Transverse colon (tissue), 4 donors: ENCODE measurements around the gene RABGEF1. TPM values are rescaled to one million over a fixed set of nuclear protein-coding genes. Genes with fewer than 3 reads are reported as not detected.
"Not testable (repeated sequence)": the region's sequence is repeated elsewhere in the genome, so short reads cannot be mapped to it uniquely, and the experiment has no call there.

Experiments
- DNase-seq: peaks from one replicate; pipeline ENCODE4 v3.0.0-alpha.2; 2019
- H3K27ac ChIP-seq, 4 donors: fragments of 200-600 bp; sonication (generic); 2 replicates each; pipeline ENCODE4 v1.5.1; 2016 to 2018; ENCODE audit warnings: inconsistent platforms in 4 of 4
- H3K27me3 ChIP-seq: fragments of 200-600 bp; sonication (generic); 2 replicates; pipeline ENCODE4 v1.5.1; 2017; ENCODE audit warnings: inconsistent platforms
- H3K36me3 ChIP-seq, 4 donors: fragments of 200-600 bp; sonication (generic); 2 replicates each; pipeline ENCODE4 v1.5.1; 2017 to 2019; ENCODE audit warnings: inconsistent platforms in 4 of 4
- H3K4me1 ChIP-seq, 4 donors: fragments of 200-600 bp; sonication (generic); 2 replicates each; pipeline ENCODE4 v1.5.1; 2017 to 2020; ENCODE audit warnings: inconsistent platforms in 4 of 4
- H3K4me3 ChIP-seq, 4 donors: fragments of 200-600 bp; sonication (generic); 1 replicate in 1 of 4; 2 replicates in 3 of 4; pipeline versions ENCODE4 v1.5.1 to v1.6.1; 2017 to 2019; ENCODE audit warnings: inconsistent platforms in 4 of 4
- H3K9me3 ChIP-seq, 2 donors: fragments of 200-600 bp; sonication (generic); 2 replicates each; pipeline ENCODE4 v1.5.1; 2017 to 2019; ENCODE audit warnings: inconsistent platforms in 2 of 2
- EP300 ChIP-seq: sonication (generic); formaldehyde crosslinking; IDR thresholded peaks from one replicate; pipeline ENCODE4 v1.6.1; 2017; ENCODE audit warnings: antibody characterized with exemption, low read depth
- POLR2A ChIP-seq: fragments of 450-650 bp; IDR thresholded peaks from one replicate; pipeline ENCODE4 v1.6.1; 2016; ENCODE audit warnings: antibody characterized with exemption, mild to moderate bottlenecking, moderate library complexity
- POLR2AphosphoS5 ChIP-seq, 3 donors: sonication (generic); formaldehyde crosslinking; IDR thresholded peaks; one replicate each; pipeline ENCODE4 v1.6.1; 2016; ENCODE audit warnings: antibody characterized with exemption in 3 of 3
- WGBS, 2 donors: methylation state at CpG; one replicate each; pipeline ENCODE4 v1.1.5; 2018; ENCODE audit warnings: low coverage in 1 of 2; 5-methylcytosine and 5-hydroxymethylcytosine counted together
- in situ Hi-C, 4 donors: fragments of 200-750 bp; cut with MboI; loops; one replicate each; pipeline versions ENCODE4 v1.15.0 to v1.15.1; 2017; ENCODE audit warnings: low sequenced_read_pairs in 3 of 4, low pct_ligation_motif_present in 1 of 4, low pct_unique_long_range_greater_than_20kb in 1 of 4
- intact Hi-C: fragments of 100-400 bp; cut with DNase I; formaldehyde crosslinking; loops from one replicate; pipeline ENCODE4 v1.15.1; 2023; ENCODE audit warnings: low total_unique reads
- total RNA-seq, 4 donors: library from RNA; depleted of rRNA; stranded (reverse); fragments of >200 nt; gene quantifications; one replicate each; pipeline ENCODE4 v1.1.0, GENCODE V29; 2016
- TF ChIP-seq, protein P1 (sequence below), 5 experiments: fragments of 200-600 bp in 3 of 5; fragments of 450-650 bp in 2 of 5; sonication (generic) in 3 of 5; IDR thresholded peaks; 1 replicate in 2 of 5; 2 replicates in 3 of 5; pipeline ENCODE4 v1.5.1; 2016 to 2017; ENCODE audit warnings: antibody characterized with exemption in 5 of 5, inconsistent platforms in 3 of 5, mild to moderate bottlenecking in 2 of 5, moderate library complexity in 1 of 5

The RABGEF1 gene
- total RNA-seq, 4 donors from 2014 or later = 12.7 to 32.9 (median 30.4) TPM

DNA sequence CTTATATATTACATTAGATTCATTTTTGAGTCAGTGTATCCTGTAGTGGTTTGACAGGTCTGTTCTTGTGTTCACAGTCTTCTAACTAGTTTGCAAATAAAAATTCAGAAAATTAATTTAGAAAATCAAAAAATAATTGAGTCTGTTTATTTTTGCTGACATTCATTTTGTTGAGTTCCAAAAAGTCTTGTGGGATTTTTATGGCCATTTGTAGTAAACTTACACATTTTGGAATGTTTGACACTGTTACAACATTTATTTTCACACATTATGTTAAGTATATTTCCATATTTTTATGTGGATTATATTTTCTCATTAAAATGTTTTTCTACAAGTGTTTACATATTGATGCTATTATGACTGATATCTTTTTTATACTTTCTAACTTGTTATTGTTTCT, 16.4 kb downstream of the RABGEF1 start:
- no peak for TF ChIP-seq EP300
- TF ChIP-seq POLR2A = no peak
- no peak for TF ChIP-seq POLR2AphosphoS5 (IDR thresholded peaks at IDR 0.05)
- TF ChIP-seq, protein P1, sequence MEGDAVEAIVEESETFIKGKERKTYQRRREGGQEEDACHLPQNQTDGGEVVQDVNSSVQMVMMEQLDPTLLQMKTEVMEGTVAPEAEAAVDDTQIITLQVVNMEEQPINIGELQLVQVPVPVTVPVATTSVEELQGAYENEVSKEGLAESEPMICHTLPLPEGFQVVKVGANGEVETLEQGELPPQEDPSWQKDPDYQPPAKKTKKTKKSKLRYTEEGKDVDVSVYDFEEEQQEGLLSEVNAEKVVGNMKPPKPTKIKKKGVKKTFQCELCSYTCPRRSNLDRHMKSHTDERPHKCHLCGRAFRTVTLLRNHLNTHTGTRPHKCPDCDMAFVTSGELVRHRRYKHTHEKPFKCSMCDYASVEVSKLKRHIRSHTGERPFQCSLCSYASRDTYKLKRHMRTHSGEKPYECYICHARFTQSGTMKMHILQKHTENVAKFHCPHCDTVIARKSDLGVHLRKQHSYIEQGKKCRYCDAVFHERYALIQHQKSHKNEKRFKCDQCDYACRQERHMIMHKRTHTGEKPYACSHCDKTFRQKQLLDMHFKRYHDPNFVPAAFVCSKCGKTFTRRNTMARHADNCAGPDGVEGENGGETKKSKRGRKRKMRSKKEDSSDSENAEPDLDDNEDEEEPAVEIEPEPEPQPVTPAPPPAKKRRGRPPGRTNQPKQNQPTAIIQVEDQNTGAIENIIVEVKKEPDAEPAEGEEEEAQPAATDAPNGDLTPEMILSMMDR (IDR thresholded peaks at IDR 0.05) = no peak
- no peaks in the 10 kb centered on the region for H3K27me3 ChIP-seq
- intact Hi-C loops (no loop called here), in situ Hi-C loops (no loop called here)
- H3K4me3 ChIP-seq = no peak overlapping the region
- no peak overlapping the region for H3K27ac ChIP-seq
- peaks cover 0 to 3% (median 0%) of the 10 kb centered on the region in 4 donors for H3K36me3 ChIP-seq
- peaks cover 0 to 5% (median 0%) of the 10 kb centered on the region in 4 donors for H3K4me1 ChIP-seq
- H3K9me3 ChIP-seq = no peaks in the 10 kb centered on the region
- DNase-seq = no peak

DNA sequence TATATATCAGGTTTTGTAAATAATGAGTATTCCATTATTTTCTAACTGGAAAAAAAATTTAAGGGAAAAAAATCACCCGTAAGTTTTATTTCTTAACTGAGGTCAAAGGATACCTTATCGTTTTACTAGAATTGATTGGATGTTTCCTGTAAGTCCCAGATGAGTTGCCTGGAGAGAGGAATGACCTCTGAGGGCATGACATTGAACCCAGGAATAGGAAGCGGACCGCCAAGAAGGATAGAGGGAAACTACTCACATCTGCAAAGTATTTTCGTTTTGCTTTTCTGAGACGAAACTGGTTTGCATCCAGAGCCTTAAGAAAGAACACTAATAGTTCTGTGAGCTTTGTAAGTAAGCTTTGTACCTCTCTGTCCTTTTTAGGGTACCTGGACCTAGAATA, 17.4 kb downstream of the RABGEF1 start:
- Histone ChIP-seq H3K36me3 (peaks cover 0 to 3% (median 0%) of the 10 kb centered on the region in 4 donors), H3K27me3 (no peaks in the 10 kb centered on the region), H3K27ac (no peak overlapping the region), H3K4me1 (peaks cover 0 to 5% (median 0%) of the 10 kb centered on the region in 4 donors), H3K9me3 (no peaks in the 10 kb centered on the region), H3K4me3 (no peak overlapping the region)
- WGBS, 2 donors = 79 to 89% methylated on average over 6 of the region's 6 CpGs
- in situ Hi-C loops = no loop called here
- TF ChIP-seq, protein P1 (IDR thresholded peaks at IDR 0.05) = no peak
- TF ChIP-seq POLR2AphosphoS5 (IDR thresholded peaks at IDR 0.05) = no peak
- TF ChIP-seq EP300 = no peak
- TF ChIP-seq POLR2A = no peak
- intact Hi-C loops = no loop called here
- DNase-seq = no peak

DNA sequence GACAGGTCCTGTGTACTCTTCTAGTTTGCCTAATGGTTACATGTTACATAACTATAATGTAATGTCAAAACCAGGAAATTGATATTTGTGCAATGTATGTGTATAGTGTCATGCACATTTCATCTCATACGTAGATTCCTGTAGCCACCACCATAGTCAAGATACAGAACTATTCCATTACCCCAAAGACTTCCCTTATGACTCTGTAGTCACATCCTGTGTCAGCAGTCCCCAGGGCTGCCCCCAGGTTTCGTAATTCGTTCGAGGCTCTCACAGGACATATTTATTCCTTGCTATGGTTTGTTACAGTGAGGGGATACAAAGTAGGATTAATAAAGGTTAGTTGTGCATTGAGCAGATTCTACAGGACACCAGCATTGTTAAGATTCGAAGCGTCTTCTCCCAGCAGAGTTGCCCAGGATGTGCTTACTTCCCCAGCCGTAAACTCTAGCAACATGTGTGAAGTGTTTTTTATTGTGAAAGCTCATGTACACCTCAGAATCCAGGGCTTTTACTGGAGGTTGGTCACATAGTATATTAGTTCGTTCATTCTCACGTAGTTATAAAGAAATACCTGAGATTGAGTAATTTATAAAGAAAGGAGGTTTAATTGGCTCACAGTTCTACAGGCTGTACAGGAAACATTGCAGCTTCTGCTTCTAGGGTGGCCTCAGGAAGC, 18.6 kb downstream of the RABGEF1 start:
- Histone ChIP-seq H3K9me3 (no peaks in the 10 kb centered on the region), H3K36me3 (peaks cover 0 to 3% (median 0%) of the 10 kb centered on the region in 4 donors), H3K4me1 (peaks cover 0 to 5% (median 0%) of the 10 kb centered on the region in 4 donors), H3K27ac (no peak overlapping the region), H3K4me3 (no peak overlapping the region), H3K27me3 (no peaks in the 10 kb centered on the region)
- DNase-seq = no peak
- in situ Hi-C loops (no loop called here), intact Hi-C loops (no loop called here)
- WGBS, 2 donors = 79 to 85% methylated on average over 9 of the region's 9 CpGs
- TF ChIP-seq, protein P1 (IDR thresholded peaks at IDR 0.05) = no peak
- no peak for TF ChIP-seq POLR2A
- TF ChIP-seq EP300 = no peak
- TF ChIP-seq POLR2AphosphoS5 (IDR thresholded peaks at IDR 0.05) = no peak

DNA sequence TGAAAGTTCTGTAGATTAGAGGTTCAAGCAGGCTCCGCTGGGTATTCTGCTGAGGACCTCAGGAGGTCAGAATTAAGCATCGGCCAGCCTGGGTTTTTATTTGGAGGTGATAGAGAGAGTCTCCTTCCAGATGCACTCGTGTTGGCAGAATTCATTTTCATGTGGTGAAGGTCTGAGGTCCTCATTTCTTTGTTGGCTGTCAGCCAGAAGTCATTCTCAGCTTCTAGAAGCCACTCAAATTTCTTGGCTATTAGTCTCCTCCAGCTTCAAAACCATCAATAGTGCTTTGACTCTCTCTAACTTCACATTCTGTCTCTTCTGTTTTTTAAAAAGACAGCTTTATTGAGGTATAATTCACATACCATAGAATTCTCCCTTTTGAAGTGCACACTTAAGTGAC, 22.6 kb downstream of the RABGEF1 start:
- H3K36me3 ChIP-seq, H3K27me3 ChIP-seq, H3K27ac ChIP-seq, H3K4me3 ChIP-seq, DNase-seq, intact Hi-C loops, in situ Hi-C loops, H3K9me3 ChIP-seq: not testable (repeated sequence)
- WGBS, 2 donors = 85% methylated on average over 3 of the region's 3 CpGs; no CpG with 5 or more reads in 1 of the 2 donors
- peaks cover 0 to 18% (median 0%) of the 10 kb centered on the region in 4 donors for H3K4me1 ChIP-seq

DNA sequence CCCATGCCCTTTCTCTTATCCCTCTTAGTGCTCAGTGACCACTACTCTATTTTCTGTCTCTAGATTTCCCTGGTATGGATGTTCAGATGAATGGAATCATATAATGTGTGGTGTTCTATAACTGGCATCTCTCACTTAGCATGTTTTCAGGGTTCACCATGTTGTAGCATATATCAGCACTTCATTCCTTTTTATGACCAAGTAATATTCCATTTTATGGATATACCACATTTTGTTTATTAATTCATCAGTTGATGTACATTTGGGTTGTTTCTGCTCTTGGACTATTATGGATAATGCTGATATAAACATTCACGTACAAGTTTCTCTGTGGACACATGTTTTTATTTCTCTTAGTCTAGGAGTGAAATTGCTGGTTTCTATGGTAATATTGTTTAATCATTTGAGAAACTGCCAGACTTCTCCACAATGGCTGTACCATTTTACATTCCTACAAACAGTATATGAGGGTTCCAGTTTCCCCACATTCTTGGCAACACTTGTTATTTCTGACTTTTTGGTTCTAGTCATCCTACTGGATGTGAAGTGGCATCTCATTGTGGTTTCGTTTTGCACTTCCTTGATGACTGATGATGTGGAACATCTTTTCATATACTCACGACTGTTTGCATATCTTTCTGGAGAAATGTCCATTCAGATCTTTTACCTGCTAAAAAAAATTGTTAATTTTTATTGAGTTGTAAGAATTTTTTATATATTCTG, 23.3 kb downstream of the RABGEF1 start:
- intact Hi-C loops, H3K9me3 ChIP-seq, H3K36me3 ChIP-seq, in situ Hi-C loops, DNase-seq, H3K4me3 ChIP-seq, H3K27ac ChIP-seq, H3K27me3 ChIP-seq: not testable (repeated sequence)
- peaks cover 0 to 20% (median 0%) of the 10 kb centered on the region in 4 donors for H3K4me1 ChIP-seq
- 73 to 75% methylated on average over 3 of the region's 3 CpGs for WGBS, 2 donors

DNA sequence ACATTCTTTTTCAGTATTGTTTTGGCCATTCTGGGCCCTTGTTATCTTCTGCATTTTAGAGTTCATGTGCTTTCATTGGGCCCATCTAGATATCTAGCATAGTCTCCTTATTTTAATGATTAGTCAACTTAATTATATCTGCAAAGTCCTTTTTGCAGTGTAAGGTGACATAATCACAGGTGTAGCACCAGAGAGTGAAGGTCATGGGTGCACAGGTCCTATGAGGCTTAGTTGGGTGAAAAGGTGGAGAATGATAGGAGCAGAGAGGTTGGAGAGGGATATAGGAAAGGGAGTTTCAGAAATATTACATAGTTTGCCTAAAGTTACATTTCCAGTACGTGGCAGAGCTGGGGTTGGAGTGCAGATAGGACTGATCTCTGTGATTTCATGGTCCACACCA, 24.4 kb downstream of the RABGEF1 start:
- H3K27ac ChIP-seq, H3K27me3 ChIP-seq, H3K36me3 ChIP-seq, H3K9me3 ChIP-seq, in situ Hi-C loops, DNase-seq, H3K4me3 ChIP-seq, intact Hi-C loops: not testable (repeated sequence)
- WGBS, 2 donors = 75% methylated on average over 1 of the region's 1 CpG; no CpG with 5 or more reads in 1 of the 2 donors
- peaks cover 5 to 30% (median 8%) of the 10 kb centered on the region in 4 donors for H3K4me1 ChIP-seq

DNA sequence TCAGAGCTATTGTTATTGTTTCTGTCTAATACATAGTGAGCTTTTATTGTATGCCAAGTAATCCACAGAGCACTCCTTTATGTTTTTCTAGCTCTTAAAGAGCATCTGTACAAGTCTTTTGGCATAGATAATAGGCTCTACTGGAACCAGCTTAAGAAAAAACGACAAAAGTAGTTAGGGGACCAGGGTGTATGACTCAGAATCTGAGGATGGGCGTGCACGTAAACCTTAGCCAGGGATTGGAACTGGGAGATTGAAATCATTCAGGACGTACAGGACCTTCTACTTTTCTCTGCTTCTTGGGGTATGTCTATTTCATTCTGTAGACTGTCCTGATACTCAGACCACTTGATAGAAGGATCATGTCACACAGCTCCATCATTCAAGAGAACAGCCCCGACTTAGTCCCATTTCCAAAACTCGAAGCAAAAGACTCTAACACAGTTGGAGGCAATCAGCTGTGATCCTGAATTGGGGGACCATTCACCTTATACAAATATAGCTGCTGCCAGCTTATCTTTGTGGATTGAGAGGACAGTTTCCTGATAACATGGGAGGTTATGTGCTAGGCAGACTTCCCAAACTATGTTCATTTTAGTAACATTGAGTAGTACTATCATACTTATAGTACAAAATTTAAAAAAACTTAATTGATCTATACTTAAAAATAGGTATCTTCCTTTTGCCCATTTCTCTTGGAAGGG, 24.9 kb downstream of the RABGEF1 start:
- DNase-seq, H3K4me3 ChIP-seq, intact Hi-C loops, H3K27me3 ChIP-seq, in situ Hi-C loops, H3K9me3 ChIP-seq, H3K27ac ChIP-seq, H3K36me3 ChIP-seq: not testable (repeated sequence)
- peaks cover 5 to 33% (median 9%) of the 10 kb centered on the region in 4 donors for H3K4me1 ChIP-seq
- WGBS, 2 donors = 26 to 40% methylated on average over 1 to 6 of the region's 6 CpGs
